Breast epithelium (tissue), 4 donors: ENCODE results near the gene LRRC4B. TPM values are rescaled to one million over a fixed set of nuclear protein-coding genes. Genes with fewer than 3 reads are reported as not detected.
"Not testable (repeated sequence)": the region's sequence is repeated elsewhere in the genome, so short reads cannot be mapped to it uniquely, and the experiment has no call there.

ENCODE experiments used
- DNase-seq, 2 donors: peaks; one replicate each; pipeline ENCODE4 v3.0.0-alpha.2; 2019; ENCODE audit warnings: low spot score in 2 of 2
- H3K27ac ChIP-seq, 2 donors: fragments of 200-600 bp; sonication (generic) in 1 of 2; one replicate each; pipeline ENCODE4 v1.5.1; 2016 to 2019; ENCODE audit warnings: mild to moderate bottlenecking in 1 of 2
- H3K27me3 ChIP-seq, 2 donors: fragments of 200-600 bp; sonication (generic) in 1 of 2; one replicate each; pipeline versions ENCODE4 v1.5.1 to v1.6.0; 2017 to 2019; ENCODE audit warnings: control low read depth in 1 of 2, mild to moderate bottlenecking in 1 of 2
- H3K36me3 ChIP-seq: fragments of 200-600 bp; one replicate; pipeline ENCODE4 v1.5.1; 2019
- H3K4me1 ChIP-seq, 2 donors: fragments of 200-600 bp; sonication (generic); one replicate each; pipeline ENCODE4 v1.5.1; 2016 to 2019; ENCODE audit warnings: control low read depth in 1 of 2
- H3K4me3 ChIP-seq, 3 donors: fragments of 200-600 bp; sonication (generic); 1 replicate in 2 of 3; 2 replicates in 1 of 3; pipeline ENCODE4 v1.5.1; 2016 to 2019; ENCODE audit warnings: mild to moderate bottlenecking in 3 of 3, moderate library complexity in 2 of 3
- H3K9me3 ChIP-seq, 2 donors: fragments of 200-600 bp; sonication (generic) in 1 of 2; one replicate each; pipeline ENCODE4 v1.5.1; 2016 to 2019; ENCODE audit warnings: control low read depth in 1 of 2
- POLR2A ChIP-seq: fragments of 450-650 bp; IDR thresholded peaks from one replicate; pipeline ENCODE4 v1.6.1; 2016; ENCODE audit warnings: antibody characterized with exemption, mild to moderate bottlenecking, moderate library complexity
- POLR2AphosphoS5 ChIP-seq, 3 donors: sonication (generic); formaldehyde crosslinking; IDR thresholded peaks; one replicate each; pipeline ENCODE4 v1.6.1; 2017; ENCODE audit warnings: antibody characterized with exemption in 3 of 3
- intact Hi-C: fragments of 100-400 bp; cut with DNase I; formaldehyde crosslinking; loops from one replicate; pipeline ENCODE4 v1.15.1; 2023; ENCODE audit warnings: low total_unique reads
- total RNA-seq, 3 donors: library from RNA; depleted of rRNA; stranded (reverse); fragments of >200 nt; gene quantifications; one replicate each; pipeline ENCODE4 v1.1.0, GENCODE V29; 2016
- TF ChIP-seq, protein P1 (sequence below), 3 donors: fragments of 450-650 bp; IDR thresholded peaks; one replicate each; pipeline ENCODE4 v1.5.1; 2016 to 2017; ENCODE audit warnings: antibody characterized with exemption in 3 of 3, mild to moderate bottlenecking in 3 of 3, moderate library complexity in 3 of 3

The LRRC4B gene
- total RNA-seq, 3 donors from 2014 or later = 0.16 to 1.3 (median 1.2) TPM

GRCh38 chr19:50590191-50590590, 22.0 kb upstream of the LRRC4B start:
- Histone ChIP-seq H3K36me3 (no peaks in the 10 kb centered on the region), H3K9me3 (no peaks in the 10 kb centered on the region), H3K27ac (no peak overlapping the region), H3K27me3 (peaks cover 0 to 4% of the 10 kb centered on the region in 2 donors), H3K4me1 (no peaks in the 10 kb centered on the region), H3K4me3 (no peak overlapping the region)
- intact Hi-C loops = no loop called here
- TF ChIP-seq POLR2A (no peak), POLR2AphosphoS5 (IDR thresholded peaks at IDR 0.05) (no peak)
- TF ChIP-seq, protein P1, sequence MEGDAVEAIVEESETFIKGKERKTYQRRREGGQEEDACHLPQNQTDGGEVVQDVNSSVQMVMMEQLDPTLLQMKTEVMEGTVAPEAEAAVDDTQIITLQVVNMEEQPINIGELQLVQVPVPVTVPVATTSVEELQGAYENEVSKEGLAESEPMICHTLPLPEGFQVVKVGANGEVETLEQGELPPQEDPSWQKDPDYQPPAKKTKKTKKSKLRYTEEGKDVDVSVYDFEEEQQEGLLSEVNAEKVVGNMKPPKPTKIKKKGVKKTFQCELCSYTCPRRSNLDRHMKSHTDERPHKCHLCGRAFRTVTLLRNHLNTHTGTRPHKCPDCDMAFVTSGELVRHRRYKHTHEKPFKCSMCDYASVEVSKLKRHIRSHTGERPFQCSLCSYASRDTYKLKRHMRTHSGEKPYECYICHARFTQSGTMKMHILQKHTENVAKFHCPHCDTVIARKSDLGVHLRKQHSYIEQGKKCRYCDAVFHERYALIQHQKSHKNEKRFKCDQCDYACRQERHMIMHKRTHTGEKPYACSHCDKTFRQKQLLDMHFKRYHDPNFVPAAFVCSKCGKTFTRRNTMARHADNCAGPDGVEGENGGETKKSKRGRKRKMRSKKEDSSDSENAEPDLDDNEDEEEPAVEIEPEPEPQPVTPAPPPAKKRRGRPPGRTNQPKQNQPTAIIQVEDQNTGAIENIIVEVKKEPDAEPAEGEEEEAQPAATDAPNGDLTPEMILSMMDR (IDR thresholded peaks at IDR 0.05) = no peak
- DNase-seq = no peak

- H3K4me1 ChIP-seq, intact Hi-C loops, DNase-seq, H3K9me3 ChIP-seq, H3K27me3 ChIP-seq, H3K4me3 ChIP-seq, H3K27ac ChIP-seq, H3K36me3 ChIP-seq: not testable (repeated sequence)
These were observed 13.8 kb upstream of the LRRC4B start for GRCh38 chr19:50581795-50582660.

DNA sequence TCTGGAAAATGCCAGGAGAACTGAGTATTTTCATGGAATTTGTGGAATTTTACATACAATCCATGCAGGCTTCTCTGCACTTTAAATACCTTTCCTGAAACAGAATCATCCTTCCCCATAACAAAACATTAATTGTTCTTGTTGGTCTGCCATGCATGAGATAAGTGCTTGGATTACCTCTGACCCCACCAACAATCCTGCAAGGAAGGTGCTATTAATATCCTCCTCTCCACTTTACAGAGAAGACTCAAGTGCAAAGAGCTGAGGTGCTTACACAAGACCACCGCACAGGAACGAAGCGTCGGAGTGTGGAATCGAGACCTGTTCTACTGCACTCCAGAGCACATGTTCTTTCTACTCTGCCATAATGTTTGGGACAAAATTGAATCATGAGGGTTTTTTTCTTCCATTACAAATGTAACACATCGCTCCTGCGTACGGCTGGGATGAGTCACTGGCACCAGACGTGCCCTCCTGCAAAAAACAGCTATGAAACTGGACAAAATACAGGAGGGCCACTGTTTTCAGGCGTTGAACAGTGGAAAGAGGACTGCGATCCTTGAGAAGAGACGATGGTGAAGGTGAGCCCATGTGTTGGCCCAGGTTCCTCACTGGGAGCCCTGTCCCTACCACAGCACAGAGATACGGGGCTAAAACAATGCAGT, 12.9 kb upstream of the LRRC4B start:
- no peaks in the 10 kb centered on the region for H3K9me3 ChIP-seq
- intact Hi-C loops = no loop called here
- H3K27ac ChIP-seq = no peak overlapping the region
- no peaks in the 10 kb centered on the region for H3K4me1 ChIP-seq
- peaks cover 0 to 6% of the 10 kb centered on the region in 2 donors for H3K27me3 ChIP-seq
- no peak overlapping the region for H3K4me3 ChIP-seq
- no peak for DNase-seq
- TF ChIP-seq POLR2AphosphoS5 (IDR thresholded peaks at IDR 0.05) = no peak
- TF ChIP-seq, protein P1 (IDR thresholded peaks at IDR 0.05) = no peak
- TF ChIP-seq POLR2A = no peak
- H3K36me3 ChIP-seq = no peaks in the 10 kb centered on the region

DNA sequence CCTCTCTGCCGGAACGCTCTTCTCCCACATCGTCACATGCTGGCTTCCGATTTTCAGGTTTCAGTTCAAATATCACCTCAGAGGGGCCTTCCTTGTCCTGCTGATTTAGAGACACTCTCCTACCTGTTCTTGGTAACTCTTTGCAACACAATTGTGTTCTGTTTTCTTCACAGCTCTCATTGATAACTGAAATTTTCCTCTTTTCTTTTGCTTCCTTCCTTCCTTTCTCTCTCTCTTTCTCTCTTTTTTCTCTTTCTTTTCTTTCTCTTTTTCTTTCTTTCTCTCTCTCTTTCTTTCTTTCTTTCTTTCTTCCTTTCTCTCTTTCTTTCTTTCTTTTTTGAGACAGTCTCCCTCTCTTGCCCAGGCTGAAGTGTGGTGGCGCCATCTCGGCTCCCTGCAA, 12.0 kb upstream of the LRRC4B start:
- no peak overlapping the region for H3K4me3 ChIP-seq
- DNase-seq = no peak
- intact Hi-C loops = no loop called here
- no peak overlapping the region for H3K27ac ChIP-seq
- no peaks in the 10 kb centered on the region for H3K4me1 ChIP-seq
- H3K27me3 ChIP-seq = peaks cover 0 to 4% of the 10 kb centered on the region in 2 donors
- TF ChIP-seq POLR2A = no peak
- TF ChIP-seq, protein P1 (IDR thresholded peaks at IDR 0.05) = no peak
- no peak for TF ChIP-seq POLR2AphosphoS5 (IDR thresholded peaks at IDR 0.05)
- H3K9me3 ChIP-seq = no peaks in the 10 kb centered on the region
- no peaks in the 10 kb centered on the region for H3K36me3 ChIP-seq

- peaks cover 0 to 18% of the 10 kb centered on the region in 2 donors for H3K27me3 ChIP-seq
- H3K4me3 ChIP-seq, DNase-seq, H3K4me1 ChIP-seq, H3K9me3 ChIP-seq, intact Hi-C loops, H3K36me3 ChIP-seq, H3K27ac ChIP-seq: not testable (repeated sequence)
These were observed 8.5 kb upstream of the LRRC4B start for GRCh38 chr19:50576769-50577168.
